G401.6 (cell line): ENCODE results near the gene NECTIN2.
"Not testable (repeated sequence)": the region's sequence is repeated elsewhere in the genome, so short reads cannot be mapped to it uniquely, and the experiment has no call there.

Experiments
- FAIRE-seq: peaks from 2 replicates; lab custom pipeline; 2012; peaks lifted over from hg19 to GRCh38; lab: Jason Lieb, UNC

NECTIN2 gene

GRCh38 chr19:44851427-44851826 is 5.3 kb downstream of the NECTIN2 start:
- no peak for FAIRE-seq

GRCh38 chr19:44855606-44856005 is 9.5 kb downstream of the NECTIN2 start:
- no peak for FAIRE-seq

DNA sequence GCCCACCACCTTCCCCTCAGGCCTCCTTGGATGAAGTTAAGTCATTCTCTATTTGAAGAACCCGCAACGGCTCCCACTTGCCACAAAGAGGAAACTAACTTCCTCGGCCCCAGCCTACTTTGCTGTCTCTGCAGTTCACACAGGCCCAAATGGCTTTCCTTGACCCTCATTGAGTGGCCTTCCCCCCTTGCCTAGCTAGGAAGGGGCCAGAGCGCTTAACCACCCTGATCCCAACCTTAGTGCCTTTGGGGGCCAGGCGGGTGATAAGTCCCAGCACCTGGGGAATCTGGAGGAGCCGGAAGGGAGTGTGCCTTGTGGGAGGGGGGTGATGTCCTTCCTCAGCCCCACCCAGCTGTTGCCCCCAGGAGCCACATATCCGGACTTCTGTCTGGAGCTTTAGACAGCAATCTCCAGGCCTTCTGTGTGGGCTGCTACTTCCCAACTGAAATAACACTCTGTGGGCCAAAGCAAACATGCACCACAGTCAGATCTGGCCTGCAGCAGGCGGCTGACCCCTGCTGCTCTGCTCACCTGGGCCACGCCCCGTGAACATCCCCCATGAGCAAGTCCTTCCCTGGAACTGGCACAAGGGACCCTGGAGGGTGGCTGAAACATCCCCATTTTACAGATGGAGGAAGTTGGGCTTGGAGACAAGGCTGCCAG is 10.5 kb downstream of the NECTIN2 start:
- FAIRE-seq = no peak

GRCh38 chr19:44857837-44858236 is 11.7 kb downstream of the NECTIN2 start:
- no peak for FAIRE-seq

- FAIRE-seq = not testable (repeated sequence)
Observed at GRCh38 chr19:44861576-44861975, 15.5 kb downstream of the NECTIN2 start.

DNA sequence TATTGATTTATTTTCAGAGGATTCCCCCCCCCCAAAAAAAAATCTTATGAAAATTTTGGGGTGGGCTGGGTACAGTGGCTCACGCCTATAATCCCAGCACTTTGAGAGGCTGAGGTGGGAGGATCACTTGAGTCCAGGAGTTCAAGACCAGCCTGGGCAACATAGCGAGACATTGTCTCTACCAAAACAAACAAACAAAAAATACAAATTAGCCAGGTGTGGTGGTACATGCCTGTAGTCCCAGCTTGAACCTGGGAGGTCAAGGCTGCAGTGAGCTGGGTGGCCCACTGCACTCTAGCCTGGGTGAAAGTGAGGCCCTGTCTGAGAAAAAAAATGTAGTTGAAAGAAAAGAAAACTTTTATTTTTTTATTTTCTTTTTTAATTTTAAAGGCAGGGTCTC is 17.9 kb downstream of the NECTIN2 start:
- FAIRE-seq = no peak

DNA sequence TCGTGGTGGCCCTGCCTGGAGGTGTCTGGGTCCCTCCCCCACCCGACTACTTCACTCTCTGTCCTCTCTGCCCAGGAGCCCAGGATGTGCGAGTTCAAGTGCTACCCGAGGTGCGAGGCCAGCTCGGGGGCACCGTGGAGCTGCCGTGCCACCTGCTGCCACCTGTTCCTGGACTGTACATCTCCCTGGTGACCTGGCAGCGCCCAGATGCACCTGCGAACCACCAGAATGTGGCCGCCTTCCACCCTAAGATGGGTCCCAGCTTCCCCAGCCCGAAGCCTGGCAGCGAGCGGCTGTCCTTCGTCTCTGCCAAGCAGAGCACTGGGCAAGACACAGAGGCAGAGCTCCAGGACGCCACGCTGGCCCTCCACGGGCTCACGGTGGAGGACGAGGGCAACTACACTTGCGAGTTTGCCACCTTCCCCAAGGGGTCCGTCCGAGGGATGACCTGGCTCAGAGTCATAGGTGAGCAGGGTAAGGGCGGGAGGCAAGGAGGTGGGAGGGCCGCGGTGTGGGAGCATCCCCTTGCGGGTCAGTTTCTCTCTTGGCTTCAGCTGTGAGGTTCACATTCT is 19.2 kb downstream of the NECTIN2 start:
- FAIRE-seq = no peak

DNA sequence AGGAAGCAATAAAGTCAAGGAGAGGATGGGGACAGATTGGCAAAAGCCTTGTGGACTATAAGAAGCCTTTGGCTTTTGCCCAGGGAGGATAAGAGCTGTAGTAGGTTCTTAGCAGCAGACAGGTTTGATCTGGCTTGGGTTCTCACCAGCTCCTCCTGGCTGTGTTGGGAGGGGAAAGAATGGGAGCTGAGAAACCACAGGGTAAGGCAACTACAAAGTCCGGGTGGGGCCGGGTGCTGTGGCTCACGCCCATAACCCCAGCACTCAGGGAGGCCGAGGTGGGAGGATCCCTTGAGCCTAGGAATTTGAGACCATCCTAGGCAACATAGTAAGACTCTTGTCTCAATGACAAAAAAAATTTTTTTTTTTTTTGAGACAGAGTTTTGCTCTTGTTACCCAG is 20.6 kb downstream of the NECTIN2 start:
- FAIRE-seq = no peak

- FAIRE-seq = no peak
Observed at GRCh38 chr19:44867578-44867977, 21.5 kb downstream of the NECTIN2 start.

DNA sequence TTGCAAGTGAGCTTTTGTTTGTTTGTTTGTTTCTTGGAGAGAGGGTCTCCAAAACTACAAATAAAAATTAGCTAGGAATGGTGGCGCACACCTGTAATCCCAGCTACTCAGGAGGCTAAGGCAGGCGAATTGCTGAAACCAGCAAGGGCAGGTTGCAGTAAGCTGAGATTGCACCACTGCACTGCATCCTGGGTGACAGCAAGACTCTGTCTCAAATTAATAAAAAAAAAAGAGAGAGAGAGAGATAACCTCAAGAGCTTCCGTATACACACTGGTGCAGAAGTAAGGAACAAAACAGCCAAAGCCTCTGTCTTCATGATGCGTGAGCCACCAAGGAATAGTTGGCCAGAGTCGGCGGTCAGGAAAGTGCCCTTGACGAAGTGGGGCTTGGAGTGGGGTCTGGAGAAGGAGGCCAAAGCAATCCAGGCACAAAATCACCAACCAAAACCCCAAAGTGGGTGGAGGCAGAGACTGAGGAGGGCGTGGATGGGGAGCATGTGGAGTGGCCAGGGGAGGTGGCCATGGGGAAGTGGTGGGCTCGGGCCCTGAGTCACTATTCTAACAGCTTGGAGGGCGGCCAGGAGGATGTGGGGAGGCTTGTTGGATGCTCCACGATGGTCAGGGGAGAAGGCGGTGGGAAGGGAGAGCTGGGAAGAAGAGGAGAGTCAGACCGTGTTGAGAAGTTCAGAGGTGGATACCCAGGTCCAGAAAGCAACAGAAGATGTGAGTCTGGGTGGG is 23.8 kb downstream of the NECTIN2 start:
- no peak for FAIRE-seq

DNA sequence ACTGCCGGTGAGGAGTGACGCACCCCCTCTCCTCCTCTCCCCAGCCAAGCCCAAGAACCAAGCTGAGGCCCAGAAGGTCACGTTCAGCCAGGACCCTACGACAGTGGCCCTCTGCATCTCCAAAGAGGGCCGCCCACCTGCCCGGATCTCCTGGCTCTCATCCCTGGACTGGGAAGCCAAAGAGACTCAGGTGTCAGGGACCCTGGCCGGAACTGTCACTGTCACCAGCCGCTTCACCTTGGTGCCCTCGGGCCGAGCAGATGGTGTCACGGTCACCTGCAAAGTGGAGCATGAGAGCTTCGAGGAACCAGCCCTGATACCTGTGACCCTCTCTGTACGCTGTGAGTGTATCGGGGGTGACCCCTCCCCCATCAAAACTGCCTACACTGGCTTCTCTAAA is 25.7 kb downstream of the NECTIN2 start:
- no peak for FAIRE-seq

DNA sequence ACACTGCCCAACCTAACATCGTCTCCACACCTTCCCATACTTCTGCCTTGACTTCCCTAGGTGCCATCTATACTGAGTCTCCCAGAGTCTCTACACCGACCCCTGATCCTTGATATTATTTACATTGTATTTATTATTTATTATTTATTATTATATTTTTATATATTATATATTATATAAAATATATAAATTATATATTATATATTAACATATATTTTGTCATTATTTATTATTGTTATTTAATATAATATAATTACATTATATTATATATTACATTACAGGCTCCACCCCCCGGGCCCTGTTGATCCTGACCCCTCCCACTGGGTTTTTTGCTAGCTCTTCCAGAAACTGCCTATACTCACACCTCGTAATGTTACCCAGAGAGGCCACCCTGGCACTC is 26.6 kb downstream of the NECTIN2 start:
- FAIRE-seq = peak; percentile 89

- no peak for FAIRE-seq
Observed at GRCh38 chr19:44874317-44874716, 28.2 kb downstream of the NECTIN2 start.

- FAIRE-seq = no peak
Observed at GRCh38 chr19:44875666-44876451, 29.8 kb downstream of the NECTIN2 start.

DNA sequence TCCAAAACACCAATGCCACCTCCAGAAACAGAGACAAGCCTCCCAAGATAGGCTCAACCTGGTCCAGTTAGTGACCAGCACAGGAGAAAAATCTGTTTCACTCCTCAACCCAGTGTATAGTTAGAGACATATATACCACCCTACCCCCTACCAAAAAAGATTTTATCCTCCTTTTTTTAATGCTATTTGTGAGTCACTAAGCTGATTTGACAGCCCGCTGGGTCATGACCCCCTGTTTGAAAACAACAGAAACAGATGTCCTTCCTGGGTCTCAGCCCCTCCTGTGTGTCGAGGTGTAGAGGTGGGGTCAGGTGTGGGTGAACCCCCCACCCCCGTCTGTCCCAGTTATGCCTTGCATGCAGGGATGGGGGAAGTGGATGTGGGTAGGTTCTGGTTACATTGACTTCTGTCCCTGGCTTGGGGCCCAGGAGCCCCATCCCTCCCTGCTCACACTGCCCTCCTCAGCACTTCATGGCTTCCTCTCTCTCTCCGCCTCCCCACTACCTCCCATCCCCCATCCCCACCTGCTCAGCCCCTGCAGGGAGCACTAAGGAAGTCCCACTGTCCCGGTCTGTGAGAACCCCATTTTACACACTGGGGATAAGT is 30.9 kb downstream of the NECTIN2 start:
- FAIRE-seq = no peak

GRCh38 chr19:44878120-44878865 is 32.2 kb downstream of the NECTIN2 start:
- FAIRE-seq = no peak

DNA sequence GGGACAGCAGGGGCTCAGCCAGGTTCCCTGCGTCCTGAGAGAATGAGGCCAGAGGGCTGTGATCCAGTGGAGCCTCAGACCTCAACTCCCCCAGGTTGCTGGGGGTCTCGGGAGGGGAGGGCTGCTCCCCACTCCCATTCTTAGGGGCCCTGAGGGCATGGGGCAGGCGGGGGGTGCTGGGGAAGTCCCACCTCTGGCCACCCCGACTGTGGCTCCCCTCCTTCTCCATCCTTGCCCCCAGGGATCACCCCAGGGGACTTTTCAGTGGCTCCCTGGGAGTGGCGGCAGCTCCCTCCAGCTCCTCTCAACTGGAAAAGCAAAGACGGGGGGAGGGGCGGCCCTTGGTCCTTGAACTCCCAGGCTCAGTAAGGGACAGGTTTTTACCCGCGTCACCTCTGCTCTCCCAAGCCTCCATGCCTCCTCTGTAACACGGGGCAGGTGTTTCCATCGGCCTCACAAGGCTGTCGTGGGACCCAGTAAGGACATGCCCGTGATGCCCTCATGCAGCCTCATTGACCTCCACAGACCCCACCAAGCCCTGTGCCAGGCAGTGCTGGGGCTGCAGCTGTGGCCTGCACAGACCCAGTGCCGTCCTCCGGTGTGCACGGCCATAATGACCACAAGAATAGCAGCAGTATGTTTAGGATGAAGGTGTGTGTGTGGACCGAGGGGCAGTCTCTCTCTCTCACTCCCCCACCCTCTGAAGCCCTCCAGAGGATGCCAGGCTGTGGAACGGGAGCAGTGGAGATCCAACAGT is 33.4 kb downstream of the NECTIN2 start:
- no peak for FAIRE-seq

DNA sequence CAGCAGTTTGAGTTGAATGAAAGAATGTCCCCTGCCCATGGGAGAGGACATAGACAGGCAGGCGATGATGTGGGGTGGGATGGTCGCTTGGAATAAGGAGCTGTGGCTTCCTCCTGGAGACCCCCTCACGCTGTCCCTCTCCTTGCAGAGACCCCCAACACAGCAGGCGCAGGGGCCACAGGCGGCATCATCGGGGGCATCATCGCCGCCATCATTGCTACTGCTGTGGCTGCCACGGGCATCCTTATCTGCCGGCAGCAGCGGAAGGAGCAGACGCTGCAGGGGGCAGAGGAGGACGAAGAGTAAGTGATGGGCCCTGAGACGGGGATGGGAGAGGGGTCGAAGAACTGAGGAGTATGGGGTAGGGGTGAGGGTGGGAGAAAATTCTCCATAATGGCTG is 36.0 kb downstream of the NECTIN2 start:
- FAIRE-seq = no peak

- not testable (repeated sequence) for FAIRE-seq
Observed at GRCh38 chr19:44882619-44883397, 36.7 kb downstream of the NECTIN2 start.

- no peak for FAIRE-seq
Observed at GRCh38 chr19:44883922-44884321, 37.8 kb downstream of the NECTIN2 start.
